IMR-90 (cell line): Measurements from ENCODE around the gene CACNB3. TPM values are rescaled to one million over a fixed set of nuclear protein-coding genes. Genes with fewer than 3 reads are reported as not detected.

Source experiments
- ATAC-seq: fragments of 200-7000 bp; cut with Tn5 transposase; 2 replicates; pipeline ENCODE4 v1.9.1; 2020; ENCODE audit warnings: low read depth, mild to moderate bottlenecking, moderate library complexity
- BruUV-seq: library from RNA; stranded (reverse); fragments of 400-500 nt; replicated peaks from 2 replicates; lab custom pipeline; 2021; lab: Mats Ljungman, UMichigan
- CTCF ChIA-PET: fragments of 300-600 bp; formaldehyde crosslinking; extraction: SDS; loops from one replicate; lab custom pipeline; 2021; ENCODE audit warnings: antibody characterized with exemption; lab: Yijun Ruan, JAX
- POLR2A ChIA-PET: fragments of 300-600 bp; sonication (Branson Sonifier 250); formaldehyde crosslinking; loops from one replicate; lab custom pipeline; 2022; ENCODE audit warnings: antibody characterized with exemption; ENCODE audit not compliant: unreplicated experiment; lab: Charles Lee
- DNase-seq: peaks from one replicate; pipeline ENCODE4 v3.0.0; 2013
- H2AFZ ChIP-seq: replicated peaks from 2 replicates; pipeline ENCODE3; 2013; ENCODE audit warnings: low read length, mild to moderate bottlenecking; ENCODE audit not compliant: poor library complexity
- H2AK5ac ChIP-seq: 2 replicates; pipeline ENCODE4 v1.6.1; 2013; ENCODE audit warnings: low read depth, low read length, inconsistent platforms
- H2AK9ac ChIP-seq: replicated peaks from 2 replicates; pipeline ENCODE3; 2013; ENCODE audit warnings: mild to moderate bottlenecking, low read depth, low read length, moderate library complexity; ENCODE audit not compliant: poor library complexity
- H2BK120ac ChIP-seq: 2 replicates; pipeline ENCODE4 v1.6.1; 2013; ENCODE audit warnings: low read depth, low read length, inconsistent platforms
- H2BK15ac ChIP-seq: 3 replicates; pipeline ENCODE4 v1.6.1; 2013; ENCODE audit warnings: low read depth, low read length, inconsistent platforms
- H2BK20ac ChIP-seq: 2 replicates; pipeline ENCODE4 v1.6.1; 2013; ENCODE audit warnings: low read depth, mild to moderate bottlenecking, inconsistent platforms, low read length, moderate library complexity
- H2BK5ac ChIP-seq: 2 replicates; pipeline ENCODE4 v1.6.1; 2013; ENCODE audit warnings: mild to moderate bottlenecking, low read depth, low read length, inconsistent platforms; ENCODE audit not compliant: poor library complexity, severe bottlenecking
- H3K14ac ChIP-seq: replicated peaks from 2 replicates; pipeline ENCODE4 v1.6.1; 2013; ENCODE audit warnings: low read depth, low read length, inconsistent platforms
- H3K18ac ChIP-seq: 2 replicates; pipeline ENCODE4 v1.6.1; 2013; ENCODE audit warnings: low read depth, low read length, control low read depth
- H3K23ac ChIP-seq: 2 replicates; pipeline ENCODE4 v1.6.1; 2013; ENCODE audit warnings: low read depth, low read length, inconsistent platforms
- H3K27ac ChIP-seq: 2 replicates; pipeline ENCODE4 v1.5.1; 2013; ENCODE audit warnings: mild to moderate bottlenecking, control low read depth, low read length; ENCODE audit not compliant: insufficient read depth
- H3K27me3 ChIP-seq: 2 replicates; pipeline ENCODE4 v1.6.1; 2013; ENCODE audit warnings: low read length; ENCODE audit not compliant: control insufficient read depth, insufficient read depth
- H3K36me3 ChIP-seq: 2 replicates; pipeline ENCODE4 v1.6.1; 2013; ENCODE audit warnings: low read length, mixed read lengths; ENCODE audit not compliant: control insufficient read depth, insufficient read depth
- H3K4ac ChIP-seq: 2 replicates; pipeline ENCODE4 v1.6.1; 2013; ENCODE audit warnings: low read depth, low read length, inconsistent platforms
- H3K4me1 ChIP-seq: 2 replicates; pipeline ENCODE4 v1.6.1; 2013; ENCODE audit warnings: low read length, mixed read lengths; ENCODE audit not compliant: control insufficient read depth, insufficient read depth
- H3K4me2 ChIP-seq: 2 replicates; pipeline ENCODE4 v1.6.1; 2013; ENCODE audit warnings: low read depth, mild to moderate bottlenecking, control low read depth, low read length, moderate library complexity
- H3K4me3 ChIP-seq: 2 replicates; pipeline ENCODE4 v1.5.1; 2013; ENCODE audit warnings: low read depth, mild to moderate bottlenecking, control low read depth, low read length, moderate library complexity; ENCODE audit not compliant: insufficient read depth
- H3K56ac ChIP-seq: 2 replicates; pipeline ENCODE4 v1.6.1; 2013; ENCODE audit warnings: low read length, inconsistent platforms; ENCODE audit not compliant: insufficient read depth; ENCODE audit errors: extremely low read depth
- H3K79me1 ChIP-seq, 2 experiments: 2 replicates each; pipeline ENCODE4 v1.6.1; 2013; ENCODE audit warnings: low read length in 2 of 2, inconsistent platforms in 1 of 2, low read depth in 1 of 2
- H3K9ac ChIP-seq: 2 replicates; pipeline ENCODE4 v1.6.1; 2013; ENCODE audit warnings: low read depth, low read length, control low read depth
- H3K9me1 ChIP-seq: 2 replicates; pipeline ENCODE4 v1.6.1; 2013; ENCODE audit warnings: low read length, inconsistent platforms; ENCODE audit not compliant: insufficient read depth
- H3K9me3 ChIP-seq: 2 replicates; pipeline ENCODE4 v1.6.1; 2013; ENCODE audit warnings: low read length; ENCODE audit not compliant: control insufficient read depth, insufficient read depth
- H4K20me1 ChIP-seq: 2 replicates; pipeline ENCODE4 v1.6.1; 2013; ENCODE audit warnings: low read length, inconsistent platforms; ENCODE audit not compliant: insufficient read depth
- H4K5ac ChIP-seq: 2 replicates; pipeline ENCODE4 v1.6.1; 2013; ENCODE audit warnings: mild to moderate bottlenecking, low read depth, low read length, control low read depth
- H4K8ac ChIP-seq, 2 experiments: 2 replicates each; pipeline ENCODE4 v1.6.1; 2013; ENCODE audit warnings: low read depth in 2 of 2, low read length in 2 of 2, control low read depth in 1 of 2, inconsistent platforms in 1 of 2
- H4K91ac ChIP-seq: 2 replicates; pipeline ENCODE4 v1.6.1; 2013; ENCODE audit warnings: low read depth, low read length, inconsistent platforms; ENCODE audit not compliant: insufficient read depth
- FOS ChIP-seq: fragments of 150-350 bp; IDR thresholded peaks from 2 replicates; pipeline ENCODE4 v1.6.1; 2016; ENCODE audit warnings: low read depth, low read length
- MAZ ChIP-seq: IDR thresholded peaks from 2 replicates; pipeline ENCODE4 v1.6.1; 2012; ENCODE audit warnings: low read depth, mild to moderate bottlenecking, low read length, improper control_type of control experiment, moderate library complexity, borderline replicate concordance
- WGBS, 2 experiments: methylation state at CpG; one replicate each; pipeline versions ENCODE4 v1.1.5 to v1.1.7; 2013; ENCODE audit warnings: missing lambda C conversion rate in 2 of 2; ENCODE audit not compliant: insufficient read length in 1 of 2; ENCODE audit errors: extremely low coverage in 2 of 2; 5-methylcytosine and 5-hydroxymethylcytosine counted together
- dilution Hi-C: fragments of 300-500 bp; cut with HindIII; formaldehyde crosslinking; loops from one replicate; pipeline ENCODE4 v1.14.3; 2018; ENCODE audit warnings: low sequenced_read_pairs; ENCODE audit not compliant: unreplicated experiment
- in situ Hi-C: fragments of 300-500 bp; cut with MboI; formaldehyde crosslinking; loops from 3 replicates; pipeline ENCODE4 v1.14.3; 2019; ENCODE audit warnings: low sequenced_read_pairs, inconsistent platforms, mixed read lengths
- intact Hi-C: fragments of 100-400 bp; cut with micrococcal nuclease; formaldehyde crosslinking; loops from 2 replicates; pipeline ENCODE4 v1.10.0; 2022
- polyA plus RNA-seq, 3 experiments: library from polyadenylated mRNA; depleted of rRNA; stranded (reverse); fragments of >200 nt; gene quantifications; 2 replicates each; pipeline ENCODE4 v1.2.3, GENCODE V29; 2012; ENCODE audit warnings: low replicate concordance in 1 of 3
- total RNA-seq: library from RNA; depleted of rRNA; stranded (reverse); fragments of >200 nt; gene quantifications from 2 replicates; pipeline ENCODE4 v1.2.3, GENCODE V29; 2012

Gene CACNB3
- total and polyA plus RNA-seq, 2 of the 4 experiments (the other 2 are of a cell fraction): 18.1 to 45.1 TPM

- peak within 1 kb of the TSS; percentile 95; the same call in 1 of the 3 replicates for H2BK15ac ChIP-seq
- H3K9me1 ChIP-seq: peaks cover 23% of the 10 kb centered on the region
- H3K36me3 ChIP-seq: no peaks in the 10 kb centered on the region
- peak within 1 kb of the TSS; percentile 39; the same call in 1 of the 2 replicates for H3K56ac ChIP-seq
- intact Hi-C loops (loop anchor here (2.0 kb wide), 1 partner anchor 22 kb away; no protein-coding TSS in a partner anchor), in situ Hi-C loops (loop anchor here (25.0 kb wide), 1 partner anchor 252 kb away; the partner anchor contains the start of gene OR8S1), dilution Hi-C loops (no loop called here)
- POLR2A ChIA-PET: interaction anchor here (0.6 kb wide), 1 partner anchor 1257 kb away, joined by 5 read pairs; no protein-coding TSS in a partner anchor
- H2AK9ac ChIP-seq: peak within 1 kb of the TSS; percentile 98
- peak within 1 kb of the TSS; percentile 87 for H3K4ac ChIP-seq
- no TSS peak for BruUV-seq
- ATAC-seq: peak; percentile 90
- peak within 1 kb of the TSS; percentile 100 for H2AFZ ChIP-seq
- CTCF ChIA-PET: interaction anchor here (0.5 to 1.2 kb wide), 3 partner anchors 26 to 38 kb away, joined by 3 to 4 read pairs (median 4); no protein-coding TSS in a partner anchor
- H3K23ac ChIP-seq: peak within 1 kb of the TSS; percentile 80; the same call in 1 of the 2 replicates
- H2AK5ac ChIP-seq: peak within 1 kb of the TSS; percentile 63
- WGBS, 2 experiments: 0% methylated on average over 48 of the region's 86 CpGs; no CpG with 5 or more reads in 1 of the 2 experiments
- H3K4me3 ChIP-seq: peak within 1 kb of the TSS; percentile 86
- peak within 1 kb of the TSS; percentile 76 for H2BK120ac ChIP-seq
- peak within 1 kb of the TSS; percentile 84 for H2BK5ac ChIP-seq
- H4K20me1 ChIP-seq: peaks cover 23% of the 10 kb centered on the region
- peak within 1 kb of the TSS; percentile 79; the same call in 1 of the 2 replicates for H3K18ac ChIP-seq
- H4K91ac ChIP-seq: peak within 1 kb of the TSS; percentile 77
- H3K14ac ChIP-seq: peak within 1 kb of the TSS; percentile 81
- H3K9ac ChIP-seq: peak within 1 kb of the TSS; percentile 82
- H3K4me1 ChIP-seq: peaks cover 11% of the 10 kb centered on the region
- H2BK20ac ChIP-seq: no peak within 1 kb of the TSS
- no peaks in the 10 kb centered on the region for H3K27me3 ChIP-seq
- peak; percentile 70 for DNase-seq
- peak within 1 kb of the TSS; percentile 90 for H4K5ac ChIP-seq
- no peak for TF ChIP-seq FOS
- peak; percentile 80; the same call in 1 of the 2 replicates for TF ChIP-seq MAZ
- H4K8ac ChIP-seq: peak within 1 kb of the TSS; percentile 98 to 99
- peak within 1 kb of the TSS; percentile 85 for H3K27ac ChIP-seq
- peak within 1 kb of the TSS; percentile 92 for H3K4me2 ChIP-seq
- no peaks in the 10 kb centered on the region for H3K9me3 ChIP-seq
- peaks cover 25 to 38% of the 10 kb centered on the region in 2 experiments for H3K79me1 ChIP-seq
Measured at GRCh38 chr12:48788854-48789775, 29.2 kb upstream of the CACNB3 start, which contains the start of gene ADCY6. ADCY6 (minus strand) TSS chr12:48789089; CDS start chr12:48783434, 5,655 bp downstream.
